Fibroblast of skin of right quadriceps (primary cell): ENCODE results near the gene TBCD.

Experiments used
- DNase-seq: peaks from one replicate; pipeline ENCODE4 v3.0.0-alpha.2; 2013

TBCD gene

GRCh38 chr17:82812601-82813000, 60.7 kb downstream of the TBCD start:
- DNase-seq, result no peak

DNA sequence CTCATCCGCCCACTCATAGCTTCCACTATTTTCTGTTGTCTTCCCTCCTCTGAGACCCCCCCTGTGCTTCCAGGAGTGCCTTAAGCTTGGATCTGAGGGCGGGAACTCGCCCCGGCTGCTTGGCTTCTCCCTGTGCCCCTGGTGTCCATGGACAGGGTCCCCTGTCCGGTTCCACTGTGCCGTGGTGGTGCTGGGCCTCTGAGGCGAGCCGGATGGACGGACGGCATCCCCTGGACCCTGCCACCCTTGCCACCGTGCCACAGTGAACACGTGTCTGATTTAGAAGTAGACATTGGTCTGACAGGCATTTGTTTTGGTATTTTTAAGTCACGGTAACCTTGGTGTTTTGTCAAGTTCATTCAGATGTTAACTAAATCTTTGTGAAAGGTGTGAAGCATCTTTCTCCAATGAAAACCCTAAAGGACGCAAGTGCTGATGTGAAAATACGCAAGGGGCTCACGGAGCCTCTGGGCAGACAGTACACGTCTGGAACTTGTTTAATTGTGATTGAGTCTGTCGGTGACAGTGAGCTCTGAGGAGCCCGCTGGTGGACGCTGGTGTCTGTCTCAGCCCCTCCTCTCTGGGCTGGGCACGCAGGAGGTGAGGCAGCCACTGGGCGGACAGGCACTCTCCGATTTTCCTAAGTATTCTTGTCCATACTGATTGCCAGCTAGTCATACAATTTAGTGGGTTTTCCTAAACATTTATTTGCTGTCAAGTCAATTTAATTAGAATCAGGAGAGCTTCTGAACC, 61.6 kb downstream of the TBCD start:
- DNase-seq, result no peak

GRCh38 chr17:82814834-82815233, 63.0 kb downstream of the TBCD start:
- no peak for DNase-seq

- DNase-seq, result no peak
Measured at GRCh38 chr17:82815354-82815753, 63.5 kb downstream of the TBCD start.

DNA sequence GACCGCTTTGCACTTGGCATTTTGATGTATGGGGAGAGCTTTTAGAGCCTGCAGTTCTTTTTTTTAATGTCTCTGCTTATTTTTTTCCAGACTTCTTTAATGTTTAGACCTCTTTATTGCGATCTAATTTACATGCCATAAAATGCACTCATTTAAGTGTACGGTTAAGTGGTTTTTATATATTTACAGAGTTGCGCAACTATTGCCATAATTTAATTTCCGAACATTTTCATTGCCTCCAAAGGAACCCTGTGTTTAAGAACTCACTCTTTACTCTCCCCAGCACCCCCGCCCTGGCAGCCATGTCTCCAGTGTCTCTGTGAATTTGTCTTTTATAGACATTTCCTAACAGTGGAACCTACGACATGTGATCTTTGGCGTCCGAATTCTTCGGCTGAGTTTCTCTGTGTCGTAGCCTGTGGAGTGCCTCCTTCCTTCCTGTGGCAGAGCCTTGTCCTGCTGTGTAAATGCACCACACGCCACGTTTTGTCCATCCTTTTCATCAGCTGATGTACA, 64.0 kb downstream of the TBCD start:
- no peak for DNase-seq

- DNase-seq, result no peak
Measured at GRCh38 chr17:82816358-82816757, 64.5 kb downstream of the TBCD start.

GRCh38 chr17:82817947-82818346, 66.1 kb downstream of the TBCD start:
- no peak for DNase-seq

GRCh38 chr17:82820278-82821251, 68.7 kb downstream of the TBCD start:
- DNase-seq, result no peak

- DNase-seq, result no peak
Measured at GRCh38 chr17:82821554-82821953, 69.7 kb downstream of the TBCD start.

GRCh38 chr17:82822281-82822680, 70.4 kb downstream of the TBCD start:
- no peak for DNase-seq

DNA sequence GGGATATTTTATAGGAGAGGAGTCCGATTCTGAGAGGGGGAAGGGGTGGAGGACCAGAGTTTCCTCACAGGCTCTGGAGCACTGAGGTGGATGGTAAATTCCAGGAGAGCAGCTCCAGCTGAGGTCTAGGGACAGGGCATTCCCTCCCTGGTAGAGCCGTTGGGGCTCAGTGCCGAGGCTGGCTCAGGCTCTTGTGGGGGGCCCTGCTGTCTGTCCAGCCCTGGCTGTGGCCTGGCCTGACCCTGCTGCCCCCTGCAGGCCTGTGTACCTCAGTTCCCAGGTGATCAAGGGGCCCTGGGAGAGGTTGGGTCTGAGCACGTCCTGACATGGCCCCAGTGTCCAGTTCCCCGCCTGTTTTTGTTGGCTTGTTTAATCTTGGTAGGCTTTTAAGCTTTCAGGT, 71.1 kb downstream of the TBCD start:
- no peak for DNase-seq

- DNase-seq, result no peak
Measured at GRCh38 chr17:82825540-82826124, 73.8 kb downstream of the TBCD start.

DNA sequence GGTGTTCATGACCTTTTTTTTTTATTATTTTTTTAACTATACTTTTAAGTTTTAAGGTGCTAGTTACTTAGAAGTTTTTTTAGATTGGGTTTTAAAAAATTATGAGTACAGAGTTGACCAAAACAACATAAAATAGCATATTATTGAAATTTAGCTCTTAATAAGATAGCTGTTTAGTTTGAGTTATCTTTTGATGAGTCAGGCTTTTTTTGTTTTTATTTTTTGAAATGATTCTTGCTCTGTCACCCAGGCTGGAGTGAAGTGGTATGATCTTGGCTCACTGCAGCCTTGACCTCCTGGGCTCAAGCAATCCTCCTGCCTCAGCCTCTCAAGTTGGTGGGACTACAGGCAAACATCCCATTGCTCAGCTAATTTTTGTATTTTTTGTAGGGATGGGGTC, 74.3 kb downstream of the TBCD start:
- no peak for DNase-seq

GRCh38 chr17:82826956-82827355, 75.1 kb downstream of the TBCD start:
- DNase-seq, result no peak

DNA sequence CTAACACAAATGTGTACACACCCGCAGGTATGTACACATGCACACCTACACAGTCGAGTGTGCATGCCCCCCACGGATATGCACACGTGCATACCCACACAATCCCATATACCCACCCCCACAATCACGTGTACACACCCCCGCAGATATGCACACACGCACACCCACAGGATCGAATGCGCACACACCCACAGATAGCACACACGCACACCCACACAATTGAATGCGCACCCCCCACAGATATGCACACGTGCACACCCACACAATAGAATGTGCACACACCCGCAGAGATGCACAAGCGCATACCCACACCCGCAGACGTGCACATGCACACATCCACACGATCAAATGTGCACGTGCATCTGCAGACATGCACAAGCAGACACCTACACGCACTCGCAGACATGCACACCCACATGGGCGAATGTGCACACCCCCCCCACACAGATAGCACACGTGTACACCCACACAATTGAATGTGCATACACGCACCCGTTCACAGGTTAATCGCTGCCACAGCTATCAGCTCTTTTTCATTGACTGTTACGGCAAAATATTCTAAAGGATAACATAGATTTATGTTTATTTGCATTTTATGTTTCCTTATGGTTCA, 77.1 kb downstream of the TBCD start:
- no peak for DNase-seq

- DNase-seq, result no peak
Measured at GRCh38 chr17:82830249-82830661, 78.4 kb downstream of the TBCD start.

GRCh38 chr17:82831041-82831817, 79.4 kb downstream of the TBCD start:
- DNase-seq, result no peak

GRCh38 chr17:82831818-82832200, 79.9 kb downstream of the TBCD start:
- DNase-seq, result no peak

- DNase-seq, result no peak
Measured at GRCh38 chr17:82832411-82832810, 80.5 kb downstream of the TBCD start.

DNA sequence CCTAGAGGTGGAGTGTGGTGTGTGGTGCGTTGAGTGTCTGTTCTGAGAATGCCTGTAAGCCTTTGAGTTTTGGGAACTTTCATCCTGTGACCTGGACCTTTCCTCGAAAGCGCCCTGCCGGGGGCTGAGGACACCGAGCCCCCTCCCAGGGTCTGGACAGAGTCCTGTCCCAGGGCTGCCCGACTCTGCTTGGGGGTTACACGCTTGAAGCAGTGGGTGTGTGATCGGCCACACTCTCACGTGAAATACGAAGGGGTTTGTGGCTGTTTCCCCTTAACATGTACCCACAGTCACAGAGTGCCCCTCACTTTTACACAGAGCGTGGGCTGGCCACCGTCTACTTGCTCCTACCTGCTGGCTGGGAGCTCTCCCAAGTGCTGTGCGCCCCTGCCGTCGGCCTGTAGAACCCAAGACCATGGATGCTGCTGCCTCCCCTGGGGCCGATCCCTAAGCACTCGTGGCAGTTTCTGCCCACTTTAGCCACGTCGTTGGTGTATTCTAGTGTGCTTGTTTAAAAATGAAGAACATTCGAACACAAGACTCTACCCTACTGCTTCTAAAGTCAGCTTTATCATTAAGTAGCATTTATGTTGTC, 81.1 kb downstream of the TBCD start:
- DNase-seq, result no peak

DNA sequence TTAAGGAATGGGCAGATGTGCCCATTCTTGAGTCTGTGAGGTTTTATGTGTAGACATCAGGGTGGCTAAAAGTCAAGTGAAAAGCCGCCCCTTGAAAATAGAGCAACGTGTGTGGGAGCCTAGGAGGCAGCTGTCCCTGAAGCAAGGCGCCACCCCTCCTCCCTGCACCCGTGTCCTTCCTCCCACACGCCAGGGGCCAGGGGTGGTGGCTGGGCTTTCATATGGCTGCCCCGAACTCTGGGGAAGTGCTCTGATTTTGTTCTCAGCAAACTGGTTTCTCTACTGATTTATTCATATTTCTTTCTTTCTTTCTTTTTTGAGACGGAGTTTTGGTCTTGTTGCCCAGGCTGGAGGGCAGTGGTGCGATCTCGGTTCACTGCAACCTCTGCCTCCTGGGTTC, 83.3 kb downstream of the TBCD start:
- DNase-seq, result no peak
